Naive thymus-derived CD4-positive, alpha-beta T cell (primary cell): Measurements from ENCODE around the gene HECTD4. TPM values are rescaled to one million over a fixed set of nuclear protein-coding genes. Genes with fewer than 3 reads are reported as not detected.
"Not testable (repeated sequence)": the region's sequence is repeated elsewhere in the genome, so short reads cannot be mapped to it uniquely, and the experiment has no call there.

Source experiments
- ATAC-seq: fragments of 150-1000 bp; cut with Tn5 transposase; 2 replicates; pipeline ENCODE4 v1.10.0; 2021; ENCODE audit warnings: mild to moderate bottlenecking, moderate library complexity
- CTCF ChIA-PET: fragments of 350-600 bp; sonication (Branson Sonifier 250); formaldehyde crosslinking; loops from one replicate; lab custom pipeline; 2021; ENCODE audit warnings: antibody characterized with exemption; lab: Charles Lee
- POLR2A ChIA-PET: fragments of 350-600 bp; sonication (Branson Sonifier 250); formaldehyde crosslinking; loops from one replicate; lab custom pipeline; 2021; ENCODE audit warnings: antibody characterized with exemption, inconsistent platforms; lab: Charles Lee
- DNase-seq, 9 donors: peaks; one replicate each; pipeline versions ENCODE4 v3.0.0 to v3.0.0-alpha.2; 2020 to 2022; ENCODE audit warnings: mixed read lengths in 1 of 9
- H3K27ac ChIP-seq: one replicate; pipeline ENCODE4 v1.7.0; 2013; ENCODE audit warnings: mild to moderate bottlenecking, low read depth, low read length, moderate library complexity
- H3K27me3 ChIP-seq, 2 donors: one replicate each; pipeline ENCODE4 v1.7.0; 2013; ENCODE audit warnings: low read length in 2 of 2, mild to moderate bottlenecking in 2 of 2, moderate library complexity in 2 of 2; ENCODE audit not compliant: control insufficient read depth in 2 of 2, insufficient read depth in 2 of 2
- H3K36me3 ChIP-seq, 3 experiments: 1 replicate in 2 of 3; 2 replicates in 1 of 3; pipeline ENCODE4 v1.7.0; 2013; ENCODE audit warnings: low read length in 3 of 3, mild to moderate bottlenecking in 3 of 3, moderate library complexity in 1 of 3; ENCODE audit not compliant: insufficient read depth in 3 of 3, control insufficient read depth in 2 of 3
- H3K4me1 ChIP-seq, 2 donors: one replicate each; pipeline ENCODE4 v1.7.0; 2013; ENCODE audit warnings: low read length in 2 of 2, mild to moderate bottlenecking in 2 of 2, moderate library complexity in 1 of 2; ENCODE audit not compliant: control insufficient read depth in 2 of 2, insufficient read depth in 2 of 2
- H3K4me3 ChIP-seq: 2 replicates; pipeline ENCODE4 v1.7.0; 2013; ENCODE audit warnings: mild to moderate bottlenecking, low read length
- H3K9me3 ChIP-seq, 3 experiments: 1 replicate in 2 of 3; 2 replicates in 1 of 3; pipeline ENCODE4 v1.7.0; 2013; ENCODE audit warnings: low read length in 3 of 3; ENCODE audit not compliant: control insufficient read depth in 2 of 3
- H3K27ac Mint-ChIP-seq, 9 donors: one replicate each; pipeline ENCODE4 v1.8.0; 2020 to 2022; ENCODE audit warnings: mixed read lengths in 9 of 9, mild to moderate bottlenecking in 8 of 9, moderate library complexity in 5 of 9, inconsistent platforms in 2 of 9
- H3K27me3 Mint-ChIP-seq, 5 donors: one replicate each; pipeline ENCODE4 v1.8.0; 2021 to 2022; ENCODE audit warnings: mixed read lengths in 5 of 5, mild to moderate bottlenecking in 1 of 5
- H3K36me3 Mint-ChIP-seq, 5 donors: one replicate each; pipeline ENCODE4 v1.8.0; 2020 to 2022; ENCODE audit warnings: mixed read lengths in 5 of 5, mild to moderate bottlenecking in 3 of 5, inconsistent platforms in 1 of 5
- H3K4me1 Mint-ChIP-seq, 7 donors: one replicate each; pipeline ENCODE4 v1.8.0; 2020 to 2022; ENCODE audit warnings: mixed read lengths in 7 of 7, mild to moderate bottlenecking in 3 of 7, inconsistent platforms in 1 of 7
- H3K4me3 Mint-ChIP-seq, 10 donors: one replicate each; pipeline ENCODE4 v1.8.0; 2020 to 2022; ENCODE audit warnings: mild to moderate bottlenecking in 10 of 10, mixed read lengths in 10 of 10, moderate library complexity in 6 of 10, inconsistent platforms in 2 of 10
- H3K9me3 Mint-ChIP-seq, 11 donors: one replicate each; pipeline ENCODE4 v1.8.0; 2020 to 2022; ENCODE audit warnings: mixed read lengths in 11 of 11, mild to moderate bottlenecking in 4 of 11, inconsistent platforms in 1 of 11, moderate library complexity in 1 of 11
- intact Hi-C, 2 donors: fragments of 100-400 bp; cut with micrococcal nuclease; formaldehyde crosslinking; loops; one replicate each; pipeline ENCODE4 v1.15.1; 2023
- microRNA-seq: library from miRNA; unstranded; fragments of <30 nt; microRNA quantifications from one replicate; pipeline ENCODE4 v1.2.0, GENCODE V29; 2022; ENCODE audit warnings: borderline microRNAs expressed
- polyA plus RNA-seq, 2 donors: library from polyadenylated mRNA; unstranded; fragments of 300-500 nt; fragmentation: Illumina TruSeq; gene quantifications; one replicate each; pipeline ENCODE4 v1.2.3, GENCODE V29; 2021
- total RNA-seq, 6 experiments: library from RNA in 5 of 6; stranded (reverse) in 5 of 6; gene quantifications; 1 replicate in 5 of 6; 2 replicates in 1 of 6; pipeline ENCODE4 v1.2.3 and lab custom pipeline; 2021 to 2026

Gene HECTD4
- total and polyA plus RNA-seq, 7 experiments from 2014 or later: 3.1 to 57.7 (median 47.9) TPM

- no peak for DNase-seq
- no peaks in the 10 kb centered on the region for H3K4me1 ChIP-seq
- ATAC-seq: no peak
- Mint-ChIP-seq H3K4me3 (no peak overlapping the region), H3K27me3 (peaks cover 0 to 2% (median 0%) of the 10 kb centered on the region in 5 donors), H3K4me1 (peaks cover 8 to 15% (median 8%) of the 10 kb centered on the region in 7 donors), H3K9me3 (peaks cover 0 to 2% (median 0%) of the 10 kb centered on the region in 11 donors), H3K27ac (peak overlapping the region in 1 of 9 donors; percentile 28), H3K36me3 (no peaks in the 10 kb centered on the region)
- ChIA-PET POLR2A (interaction anchor here (1.0 to 2.3 kb wide), 2 partner anchors 10 to 16 kb away, joined by 3 to 12 read pairs; partner anchors contain the start of gene TRAFD1), CTCF (no interaction called here)
- H3K4me3 ChIP-seq: no peak overlapping the region
- H3K36me3 ChIP-seq: no peaks in the 10 kb centered on the region
- intact Hi-C loops: loop anchor here in 1 of 2 donors (1.0 kb wide), 1 partner anchor 10 kb away; the partner anchor contains the start of gene TRAFD1
- H3K27me3 ChIP-seq: no peaks in the 10 kb centered on the region
- H3K27ac ChIP-seq: no peak overlapping the region
- no peaks in the 10 kb centered on the region for H3K9me3 ChIP-seq
Observed at GRCh38 chr12:112115259-112116045, 266.8 kb downstream of the HECTD4 start.

- POLR2A ChIA-PET: interaction anchor here (0.6 to 2.8 kb wide), 7 partner anchors 11 to 334 kb away, joined by 3 to 12 read pairs (median 3); partner anchors contain the start of gene TRAFD1
- no peak for DNase-seq
- Mint-ChIP-seq H3K9me3 (peaks cover 0 to 2% (median 0%) of the 10 kb centered on the region in 11 donors), H3K4me3 (peak overlapping the region in 1 of 10 donors; percentile 2), H3K27ac (no peak overlapping the region), H3K36me3 (peaks cover 0 to 2% (median 0%) of the 10 kb centered on the region in 5 donors), H3K27me3 (no peaks in the 10 kb centered on the region), H3K4me1 (peaks cover 8 to 23% (median 20%) of the 10 kb centered on the region in 7 donors)
- ATAC-seq: no peak
- CTCF ChIA-PET: no interaction called here
- Histone ChIP-seq H3K27ac (no peak overlapping the region), H3K4me3 (no peak overlapping the region), H3K27me3 (no peaks in the 10 kb centered on the region), H3K4me1 (peaks cover 1 to 3% of the 10 kb centered on the region in 2 donors), H3K36me3 (peaks cover 0 to 5% (median 0%) of the 10 kb centered on the region in 3 experiments), H3K9me3 (no peaks in the 10 kb centered on the region)
- intact Hi-C loops: no loop called here
Observed at GRCh38 chr12:112112409-112113133, 269.7 kb downstream of the HECTD4 start.

- no peaks in the 10 kb centered on the region for H3K27me3 ChIP-seq
- H3K27ac ChIP-seq: no peak overlapping the region
- Mint-ChIP-seq H3K27me3 (no peaks in the 10 kb centered on the region), H3K4me3 (peak overlapping the region in 1 of 10 donors; percentile 2), H3K27ac (no peak overlapping the region), H3K4me1 (peaks cover 10 to 27% (median 24%) of the 10 kb centered on the region in 7 donors), H3K9me3 (peaks cover 0 to 2% (median 0%) of the 10 kb centered on the region in 11 donors), H3K36me3 (peaks cover 0 to 4% (median 0%) of the 10 kb centered on the region in 5 donors)
- ChIA-PET POLR2A (interaction anchor here (0.6 to 2.8 kb wide), 5 partner anchors 13 to 62 kb away, joined by 3 to 12 read pairs (median 5); partner anchors contain the start of gene TRAFD1), CTCF (no interaction called here)
- H3K36me3 ChIP-seq: peaks cover 0 to 5% (median 0%) of the 10 kb centered on the region in 3 experiments
- no peak overlapping the region for H3K4me3 ChIP-seq
- DNase-seq (no peak), ATAC-seq (no peak)
- peaks cover 8 to 9% of the 10 kb centered on the region in 2 donors for H3K4me1 ChIP-seq
- intact Hi-C loops: no loop called here
- H3K9me3 ChIP-seq: no peaks in the 10 kb centered on the region
Observed at GRCh38 chr12:112111931-112112330, 270.3 kb downstream of the HECTD4 start.

- ATAC-seq, H3K27me3 ChIP-seq, H3K27me3 Mint-ChIP-seq, H3K9me3 Mint-ChIP-seq, intact Hi-C loops, H3K9me3 ChIP-seq, H3K36me3 ChIP-seq, H3K4me3 ChIP-seq, H3K27ac ChIP-seq, H3K36me3 Mint-ChIP-seq, DNase-seq, CTCF ChIA-PET: not testable (repeated sequence)
- Mint-ChIP-seq H3K27ac (peak overlapping the region in 5 of 9 donors; percentile 20 to 98 (median 78)), H3K4me1 (peaks cover 12 to 31% (median 25%) of the 10 kb centered on the region in 7 donors), H3K4me3 (peak overlapping the region in 1 of 10 donors; percentile 29)
- H3K4me1 ChIP-seq: peaks cover 12 to 14% of the 10 kb centered on the region in 2 donors
- POLR2A ChIA-PET: interaction anchor here (0.6 to 2.8 kb wide), 4 partner anchors 16 to 63 kb away, joined by 3 to 12 read pairs (median 4); no protein-coding TSS in a partner anchor
Observed at GRCh38 chr12:112110787-112111662, 271.2 kb downstream of the HECTD4 start.

Small RNA genes lying within 50 kb of the gene (microRNA-seq; reads per million reads assigned to microRNA genes)
- gene MIR6861: not detected

Other genes starting within 250 kb of the HECTD4 start
- 1,000 to 10,000 TPM; 1,134 to 1,668 (median 1,601) TPM for gene RPL6, start 27.2 kb upstream of the HECTD4 start, total RNA-seq
- 100 to 1,000 TPM; 697 to 787 TPM for gene RPL6, start 27.2 kb upstream of the HECTD4 start, polyA plus RNA-seq
- gene PTPN11, start 36.5 kb upstream of the HECTD4 start, total RNA-seq: 10 to 100 TPM; 43.5 to 94.7 (median 46.7) TPM
- 10 to 100 TPM; 70.2 to 78.1 TPM for gene PTPN11, start 36.5 kb upstream of the HECTD4 start, polyA plus RNA-seq